GM21447 (cell line): Measurements from ENCODE around the gene ZNF12.
"Not testable (repeated sequence)": the region's sequence is repeated elsewhere in the genome, so short reads cannot be mapped to it uniquely, and the experiment has no call there.

Experiments used
- ATAC-seq: cut with Tn5 transposase; IDR thresholded peaks from one replicate; pipeline ENCODE4 v1.9.1; 2021; ENCODE audit not compliant: unreplicated experiment

ZNF12 gene

DNA sequence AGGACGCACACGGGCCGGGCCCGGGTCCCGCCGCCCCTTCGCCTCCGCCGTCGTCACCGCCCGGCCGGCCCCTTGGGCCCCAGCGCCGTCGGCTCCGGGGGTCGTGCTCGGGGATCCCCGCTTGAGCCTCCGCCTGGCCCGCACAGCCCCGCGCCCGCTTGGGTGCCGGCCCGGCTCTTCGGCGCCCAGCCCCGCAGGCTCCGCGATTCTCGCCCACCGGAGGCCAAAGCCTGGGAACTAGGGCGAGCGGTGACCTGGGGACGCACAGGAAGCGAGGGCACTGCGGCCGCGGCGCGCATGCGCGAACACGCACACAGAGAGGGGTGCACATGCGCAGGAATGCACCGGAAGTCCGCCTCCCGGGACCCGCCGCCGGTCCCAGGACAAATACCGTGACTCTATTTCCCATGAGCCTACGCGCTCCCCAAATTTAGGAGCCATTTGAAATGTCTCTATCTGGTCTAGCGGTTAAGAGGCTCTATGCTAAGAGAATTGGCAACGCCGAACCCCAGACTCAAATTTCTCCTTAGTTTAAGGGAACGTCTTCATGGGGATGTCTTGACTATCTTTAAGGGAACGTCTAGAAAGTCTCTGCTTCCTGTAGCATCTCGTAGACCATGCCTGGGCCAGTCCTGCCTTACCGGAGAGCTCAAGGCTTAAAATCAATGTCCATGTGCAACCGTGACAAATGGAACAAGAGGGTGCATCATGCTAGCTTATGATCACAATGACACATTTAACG is at the start of gene ZNF12:
TSS of gene ZNF12 (minus strand) at position 282 of the 742 bp plus-strand sequence. CDS start 1,774 bp downstream, outside the sequence.
- peak; percentile 90 for ATAC-seq

DNA sequence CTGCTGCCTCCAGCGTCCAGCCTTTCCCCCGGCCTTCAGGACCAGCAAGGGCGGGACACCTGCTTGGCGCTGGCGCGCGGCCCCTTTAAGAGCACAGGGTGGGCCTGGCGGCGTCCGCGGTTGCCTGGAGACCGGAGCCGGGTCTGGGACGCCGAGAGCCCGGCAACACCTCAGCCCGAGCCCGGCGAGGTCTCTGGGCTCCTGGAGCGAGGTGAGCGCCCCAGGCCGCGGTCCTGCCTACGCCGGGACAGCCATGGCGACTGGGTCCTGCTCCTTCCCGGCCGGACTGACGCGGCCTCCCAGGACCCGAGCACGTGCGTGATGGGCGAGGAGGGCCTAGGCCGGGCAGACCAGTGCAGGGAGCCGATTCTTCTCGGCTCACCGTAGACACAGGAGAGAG is 47.2 kb upstream of the ZNF12 start, which contains the start of gene RSPH10B2:
TSS of gene RSPH10B2 (plus strand) at position 140 of the 400 bp plus-strand sequence. CDS start 3,575 bp downstream, outside the sequence.
- ATAC-seq = not testable (repeated sequence)

DNA sequence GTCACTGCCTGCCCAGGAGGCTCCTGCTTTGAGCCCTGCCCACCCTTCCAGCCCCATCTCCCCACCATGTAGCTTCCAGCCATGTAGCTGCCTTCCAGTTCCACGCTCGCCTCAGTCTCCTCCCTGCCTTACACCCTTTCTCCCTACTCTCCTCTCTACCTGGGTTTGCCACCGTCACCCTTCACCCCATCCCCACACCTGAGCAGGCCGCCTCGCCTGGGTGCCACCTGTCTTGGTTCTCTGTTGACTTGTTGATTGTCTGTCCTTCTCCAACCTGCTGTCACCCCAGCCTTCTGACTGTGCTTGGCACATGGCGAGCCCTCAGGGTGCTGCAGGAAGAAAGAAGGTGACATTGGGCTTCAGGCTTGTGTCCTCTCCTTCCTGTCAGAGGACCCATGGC is 43.4 kb upstream of the ZNF12 start:
- not testable (repeated sequence) for ATAC-seq

DNA sequence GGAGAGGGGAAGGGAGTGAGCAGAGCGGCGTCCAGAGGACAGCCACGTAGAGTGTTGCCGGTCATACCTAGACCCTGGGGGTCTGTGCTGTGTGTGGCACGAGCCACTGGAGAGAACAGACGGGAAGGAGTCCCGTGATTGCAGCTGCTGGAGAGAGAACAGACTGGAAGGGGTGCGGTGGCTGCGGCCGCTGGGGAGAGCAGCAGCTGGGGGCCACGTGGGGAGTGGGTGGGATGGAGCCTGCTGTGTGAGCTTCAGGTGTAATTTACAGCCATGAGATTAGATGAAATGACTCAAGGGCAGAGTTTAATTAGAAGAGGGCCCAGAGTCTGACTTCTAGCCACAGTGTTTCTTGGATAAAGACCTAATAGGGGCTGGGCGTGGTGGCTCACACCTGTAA is 42.6 kb upstream of the ZNF12 start:
- not testable (repeated sequence) for ATAC-seq

DNA sequence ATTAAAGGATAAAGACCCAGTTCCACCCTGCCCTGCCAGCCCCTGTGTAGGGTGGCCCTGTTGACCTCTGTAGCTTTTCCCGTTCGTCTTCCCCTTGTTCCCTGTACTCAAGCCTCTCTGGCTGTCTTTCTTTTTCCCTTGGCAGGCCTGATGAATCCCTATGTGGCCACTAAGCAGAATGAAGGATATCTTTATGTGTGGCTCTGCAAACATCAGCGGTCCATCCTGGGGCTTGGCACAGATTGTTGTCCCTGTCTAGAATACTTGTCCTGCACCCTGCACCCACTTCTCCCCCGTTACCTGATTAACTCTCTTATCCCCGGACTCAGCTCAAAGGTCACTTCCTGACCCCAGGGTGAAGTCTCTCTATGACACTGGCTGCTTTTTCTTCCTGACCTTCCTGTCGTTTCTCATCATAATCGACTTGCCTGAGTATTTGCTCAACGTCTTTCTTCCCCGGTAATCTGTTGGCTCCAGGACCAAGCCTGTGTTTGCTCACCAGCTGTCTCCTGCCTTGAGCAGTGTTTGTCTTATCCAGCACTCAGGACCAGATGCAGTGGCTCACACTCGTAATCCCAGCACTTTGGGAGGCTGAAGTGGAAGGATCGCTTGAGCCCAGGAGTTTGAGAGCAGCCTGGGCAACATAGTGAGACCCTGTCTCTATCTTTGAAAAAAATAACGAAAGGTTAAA is 37.8 kb upstream of the ZNF12 start:
- ATAC-seq = not testable (repeated sequence)

DNA sequence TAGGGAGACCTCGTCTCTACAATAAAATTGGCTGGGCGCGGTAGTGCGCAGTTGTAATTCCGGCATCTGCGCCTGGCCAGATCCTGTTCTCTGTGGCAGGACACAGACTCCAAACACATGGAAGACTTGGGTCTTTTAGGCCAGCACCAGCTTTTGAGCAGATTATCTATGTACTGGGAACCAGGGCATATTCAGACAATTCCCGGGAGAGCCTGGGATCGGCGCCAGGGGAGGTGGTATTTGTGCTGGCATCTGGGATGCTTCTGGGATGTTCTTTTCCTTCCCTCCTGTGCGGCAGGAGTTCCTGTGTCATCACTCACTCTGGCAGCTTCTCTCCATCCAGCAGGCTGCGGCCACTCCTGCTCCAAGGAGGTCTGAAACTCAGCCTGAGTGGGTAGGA is 31.7 kb upstream of the ZNF12 start:
- ATAC-seq = not testable (repeated sequence)

DNA sequence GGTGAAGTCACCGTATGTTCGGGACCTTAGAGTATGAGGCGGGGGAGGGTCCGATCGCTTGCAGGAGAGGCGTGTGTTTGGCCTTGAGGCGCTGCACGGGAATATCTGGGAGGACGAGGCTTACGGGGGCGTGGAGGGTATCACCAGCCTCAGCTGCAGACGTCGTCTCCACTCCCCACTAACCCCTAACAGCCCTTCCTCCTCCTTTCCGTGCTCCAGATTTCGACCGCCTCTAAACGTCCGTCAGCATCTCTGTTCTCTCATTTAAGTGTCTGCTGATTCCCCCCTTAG is 23.5 kb upstream of the ZNF12 start:
- no peak for ATAC-seq

DNA sequence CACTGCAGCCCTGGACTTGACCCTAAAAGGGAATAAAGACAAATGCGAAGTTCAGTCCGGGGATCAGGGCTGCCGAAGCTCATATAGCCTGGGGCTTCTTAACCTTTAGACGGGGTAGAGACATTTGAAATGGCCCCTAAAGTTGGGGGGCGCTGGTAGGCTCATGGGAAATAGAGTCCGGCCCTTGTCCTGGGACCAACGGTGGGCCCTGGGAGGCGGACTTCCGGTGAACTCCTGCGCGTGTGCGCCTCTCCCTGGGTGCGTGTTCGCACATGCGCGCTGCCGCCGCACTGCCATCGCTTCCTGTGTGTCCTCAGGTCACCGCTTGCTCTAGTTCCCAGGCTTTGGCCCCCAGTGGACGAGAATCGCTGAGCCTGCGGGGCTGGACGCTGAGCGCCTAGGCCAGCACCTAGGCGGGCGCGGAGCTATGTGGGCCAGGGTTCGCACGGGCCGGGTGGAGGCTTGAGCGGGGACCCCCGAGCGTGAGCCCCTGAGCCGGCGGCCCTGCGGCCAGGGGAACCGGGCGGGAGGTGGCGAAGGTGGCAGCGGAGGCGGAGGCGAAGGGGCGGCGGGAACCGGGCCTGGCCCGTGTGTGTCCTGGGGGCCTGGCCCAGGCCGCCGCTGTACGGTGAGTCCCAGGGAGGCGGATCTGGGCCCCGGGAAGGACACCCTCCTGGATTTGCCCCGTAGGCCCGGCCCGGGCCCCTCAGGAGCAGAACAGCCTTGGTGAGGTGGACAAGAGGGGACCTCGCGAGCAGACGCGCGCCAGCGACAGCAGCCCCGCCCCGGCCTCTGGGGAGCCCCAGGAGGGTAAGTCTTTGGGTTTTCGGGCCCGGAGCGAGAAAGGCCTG is 23.0 kb upstream of the ZNF12 start:
- peak; percentile 88 for ATAC-seq

DNA sequence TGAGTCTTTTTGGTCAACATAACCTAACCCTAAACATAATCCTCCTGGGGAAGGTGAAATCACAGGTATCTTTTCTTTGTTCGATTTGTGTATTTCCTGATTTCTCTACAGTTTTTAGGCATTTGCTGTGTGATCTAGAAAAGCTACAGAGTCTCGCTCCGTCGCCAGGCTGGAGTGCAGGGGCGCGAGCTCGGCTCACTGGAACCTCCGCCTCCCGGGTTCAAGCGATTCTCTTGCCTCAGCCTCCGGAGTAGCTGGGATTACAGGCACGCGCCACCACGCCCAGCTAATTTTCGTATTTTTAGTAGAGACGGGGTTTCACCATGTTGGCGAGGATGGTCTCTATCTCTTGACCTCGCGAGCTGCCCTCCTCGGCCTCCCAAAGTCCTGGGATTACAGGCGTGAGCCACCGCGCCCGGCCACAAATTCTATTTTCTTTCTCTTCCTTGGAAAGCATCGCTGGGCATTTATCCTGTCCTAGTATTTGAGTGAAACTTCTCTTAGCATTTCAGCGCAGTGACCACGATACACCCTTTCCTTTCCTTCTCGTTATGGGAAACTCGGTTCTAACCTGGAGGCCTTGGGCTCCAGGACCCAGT is 22.2 kb upstream of the ZNF12 start:
- not testable (repeated sequence) for ATAC-seq

DNA sequence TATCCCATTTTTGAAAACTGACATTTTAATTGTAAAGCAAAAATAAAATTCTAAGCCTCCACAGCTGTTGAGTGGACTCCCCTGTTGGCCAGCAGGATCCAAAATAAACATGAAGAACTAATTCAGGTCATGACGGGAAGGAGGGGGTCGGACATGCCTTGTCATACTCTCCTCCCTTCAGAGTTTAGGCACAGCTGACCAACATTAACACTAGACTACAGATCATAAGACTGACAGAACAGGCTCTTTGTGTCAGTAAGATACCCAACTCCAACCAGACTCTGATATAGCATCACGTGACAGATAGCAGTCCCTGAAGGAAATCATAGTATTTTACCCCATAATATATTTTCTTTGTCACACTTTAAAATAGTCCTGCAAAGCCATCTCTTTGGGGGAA is 20.9 kb upstream of the ZNF12 start:
- ATAC-seq = no peak

DNA sequence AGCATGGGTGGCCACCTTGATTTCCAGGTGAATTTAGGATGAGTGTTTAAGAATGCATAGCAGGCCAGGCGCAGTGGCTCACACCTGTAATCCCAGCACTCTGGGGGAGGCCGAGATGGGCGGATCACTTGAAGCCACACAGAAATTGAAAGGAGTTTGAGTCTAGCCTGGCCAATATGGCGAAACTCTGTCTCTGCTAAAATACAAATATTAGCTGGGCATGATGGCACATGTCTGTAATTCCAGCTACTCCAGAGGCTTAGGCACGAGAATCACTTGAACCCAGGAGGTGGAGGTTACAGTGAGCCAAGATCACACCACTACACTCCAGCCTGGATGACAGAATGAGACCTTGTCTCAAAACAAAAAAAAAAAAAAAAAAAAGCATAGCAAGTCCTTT is 19.6 kb upstream of the ZNF12 start:
- ATAC-seq = not testable (repeated sequence)

DNA sequence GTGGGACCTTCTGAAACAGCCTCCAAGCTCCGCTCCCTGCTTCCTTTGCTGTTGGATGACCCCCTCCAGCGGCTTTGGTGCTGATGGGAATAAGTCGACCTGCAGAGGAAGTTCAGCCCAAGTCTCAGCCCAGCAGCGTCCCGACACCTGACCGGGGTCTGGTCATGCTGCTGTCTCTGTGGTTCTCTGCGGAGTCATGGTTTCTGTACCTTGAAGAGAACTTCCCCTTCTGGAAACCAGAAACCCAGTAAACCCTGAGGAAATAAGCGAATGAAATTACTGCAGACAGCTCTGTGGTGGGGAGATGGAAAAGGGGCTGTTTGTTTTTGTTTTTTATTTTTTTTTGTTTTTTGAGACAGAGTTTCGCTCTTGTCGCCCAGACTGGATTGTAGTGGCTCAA is 18.3 kb upstream of the ZNF12 start:
- ATAC-seq = peak; percentile 74

DNA sequence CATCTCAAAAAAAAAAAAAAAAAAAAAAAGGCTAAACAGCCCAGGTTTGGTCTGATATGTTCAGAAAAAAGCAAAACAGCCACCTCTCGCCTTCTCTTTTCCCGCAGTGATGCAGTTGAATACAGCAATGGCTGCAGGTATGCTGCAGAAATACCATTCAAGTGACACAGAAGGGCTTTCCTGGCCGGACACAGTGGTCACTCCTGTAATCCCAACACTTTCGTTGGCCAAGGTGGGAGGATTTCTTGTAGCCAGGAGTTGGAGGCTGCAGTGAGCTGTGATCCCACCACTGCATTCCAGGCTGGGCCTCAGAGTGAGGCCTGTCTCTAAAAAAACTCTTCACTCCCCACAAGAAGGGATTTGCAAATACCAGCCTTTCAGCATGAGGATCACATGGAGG is 17.6 kb upstream of the ZNF12 start:
- ATAC-seq = not testable (repeated sequence)

DNA sequence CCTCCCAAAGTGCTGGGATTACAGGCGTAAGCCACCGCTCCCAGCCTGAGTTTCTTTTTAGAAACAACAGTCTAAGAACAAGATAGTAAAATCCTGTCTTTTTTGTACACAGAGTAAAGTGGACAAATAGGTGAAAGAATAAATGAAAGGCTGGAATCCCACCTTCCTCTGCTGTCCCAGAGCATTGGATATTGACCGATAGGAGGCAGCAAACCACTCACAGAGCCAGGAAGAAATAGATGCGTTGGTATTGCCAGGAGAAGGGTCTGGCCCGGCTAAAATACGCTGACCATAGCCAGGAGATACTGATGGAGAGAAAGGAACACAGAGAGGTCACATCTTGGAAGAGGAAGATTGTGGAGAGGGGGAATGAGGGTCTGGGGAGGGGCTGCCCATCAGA is 11.4 kb upstream of the ZNF12 start:
- ATAC-seq = no peak

DNA sequence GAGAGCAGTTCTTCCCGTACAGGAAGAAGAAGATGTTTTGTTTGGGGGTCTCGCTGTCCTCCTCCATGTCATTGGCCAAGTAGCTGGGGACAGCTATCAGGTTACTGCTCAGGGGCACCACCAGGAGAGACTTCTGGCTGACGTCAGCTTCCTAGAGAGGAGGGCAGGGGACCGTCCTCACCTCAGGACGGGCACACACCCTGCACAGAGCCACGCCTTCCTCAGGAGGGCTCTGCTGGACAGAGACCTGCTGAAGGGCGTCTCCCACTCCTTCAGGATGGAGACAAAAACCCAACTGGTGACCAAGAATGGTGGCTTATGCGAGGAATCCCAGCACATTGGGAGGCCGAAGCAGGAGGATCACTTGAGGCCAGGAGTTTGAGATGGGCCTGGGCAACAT is 9.2 kb upstream of the ZNF12 start:
- not testable (repeated sequence) for ATAC-seq

DNA sequence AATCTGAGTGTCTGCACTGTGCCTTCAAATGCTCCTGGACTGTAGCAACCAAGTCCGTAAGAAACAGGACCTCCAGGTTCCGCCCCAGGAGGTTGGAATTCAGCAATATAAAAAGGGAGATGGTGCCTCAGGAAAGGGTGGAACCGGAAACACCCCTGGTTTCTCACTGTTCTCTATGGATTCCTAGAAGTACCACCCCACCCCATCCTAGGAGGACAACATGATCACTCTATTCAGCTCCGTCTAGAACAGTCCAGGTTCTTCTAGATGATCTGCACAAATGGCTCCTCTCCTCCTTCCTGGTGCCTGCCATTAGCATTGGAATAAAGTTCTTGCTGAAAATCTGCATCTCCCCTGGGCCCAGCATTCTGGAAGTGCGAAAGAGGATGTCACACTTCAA is 7.6 kb upstream of the ZNF12 start:
- no peak for ATAC-seq

DNA sequence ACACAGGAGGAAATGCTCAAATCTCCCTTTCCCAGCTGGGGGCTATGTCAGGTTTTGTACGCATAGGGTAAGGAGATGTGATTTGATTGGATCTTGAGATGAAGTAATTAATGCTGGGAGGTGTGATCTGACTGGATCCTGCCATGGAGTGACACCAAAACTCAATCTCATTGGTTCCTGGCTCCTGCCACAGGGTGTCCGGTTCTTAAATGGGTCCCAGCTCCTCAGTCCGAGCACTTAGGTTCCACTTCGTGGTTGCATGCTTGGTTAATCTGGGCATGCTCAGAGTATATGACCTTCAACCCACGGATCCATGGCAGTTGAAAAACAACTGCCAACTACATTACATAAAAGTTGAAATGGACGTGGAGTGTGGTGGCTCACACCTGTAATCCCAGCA is 3.1 kb upstream of the ZNF12 start:
- no peak for ATAC-seq

DNA sequence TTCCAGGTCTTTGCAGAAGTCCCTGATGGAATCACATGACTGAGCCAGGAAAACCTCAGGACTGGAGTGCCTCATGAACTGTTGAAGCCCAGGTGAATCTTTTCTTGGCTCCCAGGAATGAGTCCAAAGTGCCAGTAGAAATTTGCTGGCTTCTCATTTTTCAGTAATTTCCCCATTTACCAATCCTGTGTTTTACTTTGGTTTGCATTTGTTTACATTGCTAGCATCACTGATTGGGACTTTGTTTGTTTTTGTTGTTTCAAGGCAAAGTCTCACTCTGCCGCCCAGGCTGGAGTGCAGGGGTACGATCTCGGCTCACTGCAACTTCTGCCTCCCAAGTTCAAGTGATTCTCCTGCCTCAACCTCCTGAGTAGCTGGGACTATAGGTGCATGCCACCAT is 1.6 kb upstream of the ZNF12 start:
- ATAC-seq = no peak

DNA sequence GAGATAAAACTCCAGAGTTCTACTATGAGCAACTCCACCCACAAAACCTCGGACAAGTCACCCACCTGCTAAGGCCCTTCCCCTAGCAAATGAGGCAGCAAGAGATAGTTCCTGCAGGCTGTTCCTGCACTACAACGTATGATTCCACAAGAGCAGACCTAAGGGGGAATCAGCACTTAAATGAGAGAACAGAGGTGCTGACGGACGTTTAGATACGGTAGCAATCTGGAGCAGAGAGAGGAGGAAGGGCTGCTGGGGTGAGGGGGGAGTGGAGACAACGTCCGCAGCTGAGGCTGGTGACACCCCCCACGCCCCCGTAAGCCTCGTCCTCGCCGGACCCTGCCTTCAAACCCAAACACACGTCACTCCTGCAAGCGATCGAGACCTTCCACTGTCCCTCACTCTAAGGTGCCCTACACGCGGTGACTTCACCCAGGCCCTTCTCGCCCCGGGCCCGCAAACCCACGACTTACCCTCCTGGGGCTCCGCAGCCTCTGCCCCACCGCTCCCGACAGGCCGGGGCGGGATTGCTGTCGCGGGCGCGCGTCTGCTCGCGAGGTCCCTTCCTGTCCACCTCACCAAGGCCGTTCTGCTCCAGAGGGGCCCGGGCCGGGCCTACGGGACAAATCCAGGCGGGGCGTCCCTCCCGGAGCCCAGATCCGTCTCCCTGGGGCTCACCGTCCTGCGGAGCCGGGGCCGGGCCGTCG is 635 bp downstream of the ZNF12 start:
- peak; percentile 35 for ATAC-seq

DNA sequence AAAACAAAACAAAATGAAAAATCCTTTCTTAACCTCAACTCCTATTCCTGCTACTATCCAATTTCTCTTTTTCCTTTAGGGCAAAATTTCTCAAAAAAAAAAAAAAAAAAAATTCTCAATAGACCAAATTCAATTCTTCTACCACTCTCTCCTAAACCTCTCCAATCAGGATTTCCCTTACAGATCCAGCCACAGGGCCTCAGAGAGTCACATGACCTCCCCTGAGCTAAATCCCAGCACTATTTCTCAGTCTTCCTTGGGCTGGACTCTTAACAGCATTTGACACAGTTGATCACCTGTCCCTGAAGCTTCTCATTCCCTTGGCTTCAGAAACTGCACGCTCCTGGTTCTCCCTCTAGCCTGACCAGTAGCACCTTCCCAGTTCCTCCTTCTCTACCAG is 4.9 kb downstream of the ZNF12 start:
- no peak for ATAC-seq

DNA sequence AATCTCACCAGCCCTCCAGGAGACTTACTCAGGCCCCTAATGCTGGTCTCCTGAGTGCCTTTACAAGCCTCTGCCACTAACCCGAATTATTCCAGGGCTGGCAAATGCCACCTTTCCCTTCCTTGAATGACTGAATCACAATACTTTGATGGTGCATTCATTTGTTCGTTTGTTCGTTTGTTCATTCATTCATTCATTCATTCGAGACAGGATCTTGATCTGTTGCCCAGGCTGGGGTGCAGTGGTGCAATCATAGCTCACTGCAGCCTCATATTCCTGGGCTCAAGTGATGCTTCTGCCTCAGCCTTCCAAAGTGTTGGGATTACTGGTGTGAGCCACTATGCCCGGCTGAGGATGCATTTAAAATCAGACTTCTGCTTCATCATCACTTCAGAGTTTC is 6.0 kb downstream of the ZNF12 start:
- ATAC-seq = no peak
